Activated CD4-positive, alpha-beta T cell treated with anti-CD3 and anti-CD28 coated beads, Interleukin-2, amount 50 U/mL, for 24 hours (primary cell): Measurements from ENCODE around the gene OPA3.

Source experiments
- DNase-seq, 2 donors: peaks; one replicate each; pipeline ENCODE4 v3.0.0-alpha.2; 2020; ENCODE audit warnings: low read depth in 1 of 2, low spot score in 1 of 2

Gene OPA3

DNA sequence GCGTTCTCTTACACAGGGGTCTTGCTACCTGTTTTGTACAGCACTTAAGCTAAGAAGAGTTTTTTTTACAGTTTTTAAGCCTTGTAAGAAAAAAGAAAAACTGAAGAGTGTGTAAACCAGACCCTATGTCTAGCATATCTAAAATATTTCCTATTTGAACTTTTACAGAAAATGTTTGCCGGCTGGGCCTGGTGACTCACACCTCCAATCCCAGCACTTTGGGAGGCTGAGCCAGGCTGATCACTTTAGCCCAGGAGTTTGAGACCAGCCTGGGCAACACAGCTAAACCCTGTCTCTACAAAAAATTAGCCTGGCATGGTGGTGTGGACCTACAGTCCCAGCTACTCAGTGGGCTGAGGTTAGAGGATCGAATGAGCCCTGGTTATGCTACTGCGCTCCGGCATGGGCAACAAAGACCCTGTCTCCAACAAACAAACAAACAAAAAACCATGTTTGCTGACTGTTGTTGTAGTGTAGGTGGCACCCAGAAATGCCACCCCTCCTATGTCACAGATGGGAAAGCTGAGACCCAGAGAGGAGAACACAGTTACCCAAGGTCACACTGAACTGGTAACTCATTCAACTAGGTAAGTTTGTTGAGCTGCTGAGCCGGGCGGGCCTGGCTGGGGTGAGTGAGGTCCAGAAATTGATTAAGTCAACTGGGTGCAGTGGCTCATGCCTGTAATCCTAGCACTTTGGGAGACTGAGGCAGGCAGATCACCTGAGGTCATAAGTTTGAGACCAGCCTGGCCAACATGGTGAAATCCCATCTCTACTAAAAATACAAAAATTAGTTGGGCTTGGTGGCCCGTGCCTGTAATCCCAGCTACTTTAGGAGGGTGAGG lies 79.2 kb downstream of the OPA3 start:
- no peak for DNase-seq

- DNase-seq: no peak
Measured at GRCh38 chr19:45503909-45504308, 80.7 kb downstream of the OPA3 start.

DNA sequence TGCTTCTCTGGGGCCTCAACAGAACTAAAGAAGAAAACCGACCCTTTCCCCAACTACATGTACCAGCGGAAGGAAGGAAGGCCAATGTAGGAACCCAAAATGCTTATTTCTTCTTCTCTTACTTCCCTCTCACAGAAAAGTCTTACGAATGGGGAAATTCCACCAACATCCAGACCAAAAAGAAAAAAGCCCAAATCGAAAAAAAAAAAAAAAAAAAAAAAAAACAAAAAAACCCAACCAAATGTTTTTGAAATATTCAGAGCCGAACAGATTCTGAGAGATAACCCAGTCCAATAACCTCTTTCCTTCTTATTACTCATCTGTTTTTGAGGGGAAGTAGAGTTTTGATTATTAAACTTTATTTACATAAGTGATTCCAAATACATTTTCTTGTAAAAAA lies 82.5 kb downstream of the OPA3 start:
- no peak for DNase-seq

DNA sequence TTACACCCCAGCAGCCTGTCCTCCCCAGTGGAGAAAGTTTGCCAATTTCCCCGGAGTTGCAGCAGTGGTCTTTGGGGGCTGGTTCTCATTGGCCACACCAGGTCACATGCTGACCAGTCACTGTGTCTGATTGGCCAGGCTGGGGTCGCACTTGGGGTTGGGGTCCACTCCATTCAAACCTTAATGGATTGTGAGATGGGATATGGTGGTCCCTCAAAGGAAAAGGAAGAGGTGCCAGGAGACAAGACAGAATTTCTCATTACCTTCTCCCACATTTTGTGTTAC lies 82.9 kb downstream of the OPA3 start:
- DNase-seq: no peak

- DNase-seq: no peak
Measured at GRCh38 chr19:45500918-45501729, 83.5 kb downstream of the OPA3 start.

DNA sequence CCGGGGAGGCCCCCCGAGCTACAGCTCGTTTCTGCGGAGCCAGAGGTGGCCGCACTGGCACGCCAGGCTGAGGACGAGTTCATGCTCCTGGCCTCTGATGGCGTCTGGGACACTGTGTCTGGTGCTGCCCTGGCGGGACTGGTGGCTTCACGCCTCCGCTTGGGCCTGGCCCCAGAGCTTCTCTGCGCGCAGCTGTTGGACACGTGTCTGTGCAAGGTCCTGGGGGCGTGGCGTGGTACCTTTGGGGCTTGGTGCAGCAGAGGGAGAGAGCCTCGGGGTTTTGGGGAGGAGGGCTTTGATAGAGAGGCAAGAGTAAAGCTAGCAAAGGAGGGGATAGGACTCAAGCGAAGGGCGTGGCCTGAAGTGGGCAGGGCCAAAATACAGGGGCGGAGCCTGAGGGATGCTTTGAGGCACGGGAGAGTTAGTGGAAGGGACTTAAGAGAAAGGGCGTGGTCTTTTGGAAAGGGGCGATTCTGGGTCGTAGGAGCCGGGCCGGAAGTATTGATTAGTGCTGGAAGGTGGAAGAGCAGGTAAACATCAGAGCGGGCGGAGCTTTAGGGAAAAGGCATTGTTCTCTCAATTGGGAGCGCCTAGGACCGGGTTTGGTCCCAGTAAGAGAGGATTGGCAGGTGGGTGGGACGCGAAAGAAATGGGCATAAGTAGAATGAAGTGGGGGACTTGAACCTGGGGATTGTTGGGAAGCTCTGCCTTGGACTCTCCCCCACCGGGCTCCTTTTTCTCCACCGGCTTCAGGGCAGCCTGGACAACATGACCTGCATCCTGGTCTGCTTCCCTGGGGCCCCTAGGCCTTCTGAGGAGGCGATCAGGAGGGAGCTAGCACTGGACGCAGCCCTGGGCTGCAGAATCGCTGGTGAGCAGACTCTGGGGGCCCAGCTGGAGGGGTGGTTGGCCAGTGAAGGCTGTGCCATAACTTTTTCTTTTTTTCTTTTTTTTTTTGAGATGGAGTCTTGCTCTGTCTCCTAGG lies 85.1 kb downstream of the OPA3 start:
- DNase-seq: peak in 1 of 2 donors; percentile 51

DNA sequence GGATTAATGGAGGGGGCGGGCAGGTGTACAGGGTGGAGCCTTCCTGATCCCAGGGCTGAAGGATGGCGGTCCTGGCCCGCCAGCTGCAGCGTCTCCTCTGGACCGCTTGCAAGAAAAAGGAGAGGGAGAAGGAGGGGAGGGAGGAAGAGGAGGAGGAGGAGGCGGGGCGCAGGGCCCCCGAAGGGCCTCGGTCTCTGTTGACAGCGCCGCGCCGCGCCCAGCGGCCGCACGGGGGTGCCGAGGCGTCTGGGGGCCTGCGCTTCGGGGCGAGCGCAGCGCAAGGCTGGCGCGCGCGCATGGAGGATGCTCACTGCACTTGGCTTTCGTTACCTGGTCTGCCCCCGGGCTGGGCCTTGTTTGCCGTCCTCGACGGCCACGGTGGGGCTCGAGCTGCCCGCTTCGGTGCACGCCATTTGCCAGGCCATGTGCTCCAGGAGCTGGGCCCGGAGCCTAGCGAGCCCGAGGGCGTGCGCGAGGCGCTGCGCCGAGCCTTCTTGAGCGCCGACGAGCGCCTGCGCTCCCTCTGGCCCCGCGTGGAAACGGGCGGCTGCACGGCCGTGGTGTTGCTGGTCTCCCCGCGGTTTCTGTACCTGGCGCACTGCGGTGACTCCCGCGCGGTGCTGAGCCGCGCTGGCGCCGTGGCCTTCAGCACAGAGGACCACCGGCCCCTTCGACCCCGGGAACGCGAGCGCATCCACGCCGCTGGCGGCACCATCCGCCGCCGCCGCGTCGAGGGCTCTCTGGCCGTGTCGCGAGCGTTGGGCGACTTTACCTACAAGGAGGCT lies 86.0 kb downstream of the OPA3 start, which contains the start of gene PPM1N:
PPM1N (plus strand) TSS at position 33 of the 785 bp plus-strand sequence; CDS start at position 63, 30 bp downstream.
- peak in 1 of 2 donors; percentile 35 for DNase-seq

GRCh38 chr19:45497791-45498190 lies 86.8 kb downstream of the OPA3 start:
- no peak for DNase-seq

GRCh38 chr19:45496349-45496953 lies 88.2 kb downstream of the OPA3 start:
- DNase-seq: no peak

DNA sequence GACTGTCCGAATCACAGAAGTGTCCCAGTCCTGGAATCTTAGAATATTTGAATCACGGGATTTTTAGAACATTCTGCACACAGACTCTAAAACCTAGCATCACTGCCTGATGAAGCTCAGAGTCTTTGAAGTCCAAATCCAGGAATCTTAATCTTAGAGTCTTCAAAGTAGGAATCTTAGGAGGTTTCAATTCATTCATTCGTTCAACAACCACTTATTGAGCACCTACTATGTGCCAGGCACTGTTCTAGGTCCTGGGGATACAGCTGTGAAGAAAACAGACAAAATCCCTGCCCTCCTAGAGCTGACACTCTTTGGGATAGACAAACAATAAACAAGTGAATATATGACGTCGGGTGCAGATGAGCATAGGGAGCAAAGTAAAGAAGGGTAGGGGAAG lies 89.4 kb downstream of the OPA3 start:
- no peak for DNase-seq

DNA sequence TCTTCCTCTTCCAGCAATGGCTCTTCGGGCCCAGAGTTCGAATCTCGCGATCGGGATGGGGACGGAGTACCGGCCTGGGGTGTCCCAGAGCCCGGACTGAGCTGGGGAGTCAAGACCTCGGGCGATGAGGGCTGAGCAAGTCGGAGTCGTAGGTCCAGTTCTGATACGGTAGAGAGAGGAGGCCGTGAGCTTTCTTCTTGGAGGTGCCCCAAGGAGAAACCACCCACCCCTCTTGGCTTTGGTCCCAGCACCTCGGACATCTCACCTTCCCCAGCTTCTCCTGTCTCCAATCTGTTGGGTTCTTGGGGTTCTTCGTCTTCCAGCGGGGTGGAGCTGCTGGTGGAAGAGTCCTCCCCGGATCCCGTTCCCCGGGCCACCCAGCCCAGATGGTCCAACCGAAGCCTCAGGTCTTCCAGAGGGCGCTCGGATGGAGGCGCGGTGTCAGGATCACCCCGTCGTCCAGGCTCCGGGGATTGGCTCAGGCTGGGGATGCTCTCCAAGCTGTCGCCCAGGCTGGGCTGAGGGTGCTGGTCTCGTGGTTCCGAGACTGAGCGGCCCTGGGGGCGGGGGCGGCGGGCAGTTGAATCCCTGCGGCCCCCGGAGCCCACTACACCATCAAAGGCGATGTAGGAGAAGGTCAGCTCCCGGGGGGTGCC lies 90.2 kb downstream of the OPA3 start:
- DNase-seq: no peak

GRCh38 chr19:45492627-45493470 lies 91.8 kb downstream of the OPA3 start:
- DNase-seq: no peak

DNA sequence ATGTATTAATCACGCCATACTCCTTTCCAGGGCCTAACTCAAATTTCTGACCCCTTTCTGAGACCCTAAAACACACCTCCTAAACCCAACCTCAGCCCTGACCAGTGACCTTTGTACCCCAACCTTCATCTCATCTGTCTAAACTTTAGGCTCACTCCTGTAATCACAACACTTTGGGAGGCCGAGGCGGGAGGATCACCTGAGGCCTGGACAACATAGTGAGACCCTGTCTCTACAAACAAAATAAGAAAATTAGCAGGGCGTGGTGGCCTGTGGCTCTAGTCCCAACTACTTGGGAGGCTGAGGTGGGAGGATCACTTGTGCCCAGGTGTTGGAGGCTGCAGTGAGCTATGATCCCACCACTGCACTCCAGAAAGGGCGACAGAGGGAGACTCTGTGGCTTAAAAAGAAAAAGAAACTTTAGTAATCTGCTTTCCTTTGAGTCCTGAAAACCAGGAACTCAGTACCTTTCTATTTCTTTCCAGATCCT lies 92.4 kb downstream of the OPA3 start:
- DNase-seq: no peak

- DNase-seq: no peak
Measured at GRCh38 chr19:45489216-45489855, 95.3 kb downstream of the OPA3 start.

DNA sequence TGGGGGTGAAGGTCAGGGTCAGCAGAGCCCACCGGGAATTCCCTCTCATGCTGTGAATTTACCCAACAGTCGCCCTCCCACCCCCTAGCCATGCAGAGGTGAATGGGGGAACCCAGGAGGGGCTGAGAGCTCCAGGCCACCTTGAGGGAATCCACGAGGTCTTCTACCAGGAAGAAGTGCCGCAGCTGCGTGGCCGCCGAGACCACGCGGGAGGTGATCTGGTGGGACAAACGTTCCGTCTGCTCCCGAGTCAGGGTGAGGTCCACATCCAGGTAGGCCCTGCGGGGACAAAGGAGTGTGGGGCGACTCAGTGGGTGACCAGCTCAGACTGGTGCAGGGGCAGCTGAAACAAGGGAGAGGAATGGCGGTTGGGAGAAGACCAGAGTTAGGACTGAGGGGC lies 95.9 kb downstream of the OPA3 start:
- no peak for DNase-seq

DNA sequence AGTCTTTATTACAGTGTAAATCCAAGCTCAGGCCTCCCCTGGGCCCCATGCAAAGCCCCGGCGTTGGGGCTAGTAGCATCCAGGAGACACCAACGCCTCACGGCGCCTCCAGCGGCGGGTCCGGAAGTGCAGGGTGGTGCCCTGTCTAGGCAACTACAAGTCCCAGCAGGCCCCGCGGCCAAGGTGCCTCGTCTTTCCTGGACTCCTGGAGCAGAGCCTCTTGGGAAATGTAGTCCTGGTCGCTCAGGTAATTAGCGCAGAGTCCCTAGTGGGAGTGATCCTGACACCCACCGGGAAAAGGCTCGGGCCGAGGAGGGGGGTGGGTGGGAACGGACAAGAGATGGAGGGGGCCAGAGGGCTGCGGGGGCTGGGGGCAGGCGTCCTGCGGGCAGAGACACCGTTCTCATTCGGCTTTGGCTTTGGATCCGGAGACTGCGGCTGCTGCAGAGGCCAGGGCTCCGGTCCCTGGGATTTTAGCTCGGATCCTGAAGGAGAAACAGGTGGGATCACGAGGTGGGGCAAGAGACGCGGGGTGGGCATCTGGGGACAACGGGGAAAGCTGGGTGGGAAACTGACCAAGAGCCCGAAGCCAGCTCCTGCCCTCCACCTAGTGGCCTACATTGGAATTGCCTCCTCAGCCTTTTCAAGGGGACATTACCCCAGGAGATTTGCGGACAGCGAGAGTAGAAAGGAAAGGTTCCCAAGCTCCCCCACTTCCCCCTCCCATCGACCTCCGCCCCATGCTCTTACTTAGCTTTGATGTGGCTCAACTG lies 99.1 kb downstream of the OPA3 start:
- peak; percentile 94 to 97 for DNase-seq

GRCh38 chr19:45484273-45484945 lies 100.2 kb downstream of the OPA3 start:
- no peak for DNase-seq
